Endothelial cell of umbilical vein (primary cell): ENCODE data around the gene ZNF597. TPM values are rescaled to one million over a fixed set of nuclear protein-coding genes. Genes with fewer than 3 reads are reported as not detected.

Experiments
- BruUV-seq: library from RNA; stranded (reverse); fragments of 400-500 nt; replicated peaks from 2 replicates; lab custom pipeline; 2021; lab: Mats Ljungman, UMichigan
- CTCF ChIA-PET: fragments of 300-600, 350-600 bp; sonication (Branson Sonifier 250); formaldehyde crosslinking; loops from one replicate; lab custom pipeline; 2021; ENCODE audit warnings: antibody characterized with exemption, inconsistent platforms; lab: Charles Lee
- POLR2A ChIA-PET: fragments of 300-600, 350-600 bp; sonication (Branson Sonifier 250); formaldehyde crosslinking; loops from one replicate; lab custom pipeline; 2021; ENCODE audit warnings: antibody characterized with exemption, inconsistent platforms; lab: Charles Lee
- DNase-seq: peaks from one replicate; pipeline ENCODE4 v3.0.0-alpha.2; 2011; ENCODE audit warnings: low read depth, low spot score
- FAIRE-seq: peaks from 2 replicates; lab custom pipeline; 2011; peaks lifted over from hg19 to GRCh38; lab: Jason Lieb, UNC
- H2AFZ ChIP-seq: 2 replicates; pipeline ENCODE4 v1.6.0; 2012; ENCODE audit warnings: low read depth, low read length, control low read depth, inconsistent platforms
- H3K27ac ChIP-seq: 2 replicates; pipeline ENCODE4 v1.5.1; 2011; ENCODE audit warnings: low read depth, mild to moderate bottlenecking, control low read depth, low read length, moderate library complexity; ENCODE audit not compliant: insufficient read depth
- H3K27me3 ChIP-seq, 2 experiments: 2 replicates each; pipeline versions ENCODE4 v1.6.0 to v1.6.1; 2011; ENCODE audit warnings: low read length in 2 of 2, mixed read lengths in 1 of 2; ENCODE audit not compliant: control insufficient read depth in 2 of 2, insufficient read depth in 2 of 2
- H3K36me3 ChIP-seq, 2 experiments: 2 replicates in 1 of 2; 3 replicates in 1 of 2; pipeline ENCODE4 v1.5.1; 2011; ENCODE audit warnings: low read length in 2 of 2, mild to moderate bottlenecking in 1 of 2, moderate library complexity in 1 of 2; ENCODE audit not compliant: control insufficient read depth in 2 of 2, insufficient read depth in 2 of 2; ENCODE audit errors: extremely low read depth in 1 of 2
- H3K4me1 ChIP-seq: 3 replicates; pipeline ENCODE4 v1.5.1; 2011; ENCODE audit warnings: mild to moderate bottlenecking, low read length; ENCODE audit not compliant: control insufficient read depth, insufficient read depth; ENCODE audit errors: extremely low read depth
- H3K4me2 ChIP-seq: 2 replicates; pipeline ENCODE4 v1.6.1; 2011; ENCODE audit warnings: low read length, control low read depth, mixed read lengths; ENCODE audit not compliant: insufficient read depth
- H3K4me3 ChIP-seq, 3 experiments: fragments of 200-600 bp in 1 of 3; sonication (generic), shearing (Covaris generic) in 1 of 3; replicated peaks in 1 of 3; 2 replicates each; pipeline ENCODE4 v1.5.1; 2011 to 2016; ENCODE audit warnings: control low read depth in 3 of 3, low read length in 3 of 3, mild to moderate bottlenecking in 2 of 3, inconsistent platforms in 1 of 3, low read depth in 1 of 3, moderate library complexity in 1 of 3; ENCODE audit not compliant: insufficient read depth in 1 of 3
- H3K79me2 ChIP-seq: 2 replicates; pipeline ENCODE4 v1.6.0; 2012; ENCODE audit warnings: low read length, inconsistent platforms; ENCODE audit not compliant: control insufficient read depth, insufficient read depth
- H3K9ac ChIP-seq: replicated peaks from 2 replicates; pipeline ENCODE3; 2011; ENCODE audit warnings: low read length, control low read depth; ENCODE audit not compliant: insufficient read depth; ENCODE audit errors: extremely low read depth
- H3K9me1 ChIP-seq: replicated peaks from 3 replicates; pipeline ENCODE4 v1.6.0; 2011; ENCODE audit warnings: mild to moderate bottlenecking, low read length; ENCODE audit not compliant: control insufficient read depth, insufficient read depth; ENCODE audit errors: extremely low read depth
- H3K9me3 ChIP-seq: replicated peaks from 2 replicates; pipeline ENCODE4 v1.5.1; 2012; ENCODE audit warnings: low read length, inconsistent platforms; ENCODE audit not compliant: control insufficient read depth, insufficient read depth
- H4K20me1 ChIP-seq: replicated peaks from 2 replicates; pipeline ENCODE3; 2011; ENCODE audit warnings: mild to moderate bottlenecking, low read length; ENCODE audit not compliant: control insufficient read depth, insufficient read depth; ENCODE audit errors: extremely low read depth
- MYC ChIP-seq: IDR thresholded peaks from one replicate; pipeline ENCODE4 v1.6.1; 2011; ENCODE audit warnings: mild to moderate bottlenecking, low read depth, low read length
- POLR2A ChIP-seq: IDR thresholded peaks from 2 replicates; pipeline ENCODE4 v1.6.1; 2012; ENCODE audit warnings: low read depth, mild to moderate bottlenecking, control low read depth, low read length
- dilution Hi-C: fragments of 300-500 bp; cut with MboI; formaldehyde crosslinking; loops from one replicate; pipeline ENCODE4 v1.15.0; 2019; ENCODE audit warnings: low sequenced_read_pairs; ENCODE audit not compliant: extremely low pct_ligation_motif_present
- intact Hi-C: fragments of 100-400 bp; cut with micrococcal nuclease; formaldehyde crosslinking; loops from one replicate; pipeline ENCODE4 v1.10.0; 2022
- microRNA-seq: library from miRNA; unstranded; fragments of <30 nt; microRNA quantifications from one replicate; pipeline ENCODE4 v1.2.0, GENCODE V29; 2021; ENCODE audit warnings: borderline number of aligned reads, borderline replicate concordance
- polyA plus RNA-seq, 4 experiments: library from polyadenylated mRNA; depleted of rRNA in 3 of 4; stranded (reverse) in 3 of 4; unstranded in 1 of 4; fragments of >200 nt; gene quantifications; 2 replicates each; pipeline versions ENCODE4 v1.2.1 to v1.2.3, GENCODE V29; 2011 to 2012; ENCODE audit warnings: missing spikeins in 1 of 4
- small RNA-seq: library from RNA; depleted of rRNA; stranded (forward); fragments of <200 nt; gene quantifications from one replicate; pipeline ENCODE3, GENCODE V24; 2012; ENCODE audit warnings: low replicate concordance, low read depth; ENCODE audit not compliant: insufficient read depth, insufficient read length
- total RNA-seq: library from RNA; stranded (reverse); gene quantifications from 2 replicates; pipeline ENCODE4 v1.2.3, GENCODE V29; 2021

ZNF597 gene
- total and polyA plus RNA-seq, 2 donors (not counting 3 experiments of a cell fraction or from before 2014, with no cell fraction given), result 0.75 to 1.4 TPM

DNA sequence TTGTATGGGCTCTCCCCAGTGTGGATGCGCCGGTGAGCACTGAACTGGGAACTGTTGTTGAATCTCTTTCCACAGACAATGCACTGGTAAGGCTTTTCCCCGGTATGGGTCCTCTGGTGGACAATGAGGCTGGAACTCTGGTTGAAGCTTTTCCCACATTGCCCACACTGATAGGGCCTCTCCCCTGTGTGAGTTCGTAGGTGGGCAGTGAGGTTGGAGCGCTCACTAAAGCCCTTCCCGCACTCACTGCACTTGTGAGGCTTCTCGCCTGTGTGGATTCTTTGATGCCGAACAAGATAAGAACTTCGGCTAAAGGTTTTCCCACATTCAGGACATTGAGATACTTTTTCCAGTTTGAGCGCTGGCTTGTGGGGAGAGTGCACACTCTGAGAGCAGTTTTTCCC lies 60.3 kb downstream of the ZNF597 start:
- Histone ChIP-seq H3K9ac (no peak overlapping the region), H3K79me2 (peaks cover 2% of the 10 kb centered on the region), H3K9me1 (no peaks in the 10 kb centered on the region), H4K20me1 (no peaks in the 10 kb centered on the region), H3K9me3 (peaks cover 28% of the 10 kb centered on the region), H3K27me3 (no peaks in the 10 kb centered on the region), H3K36me3 (peaks cover 7 to 21% of the 10 kb centered on the region in 2 experiments), H3K27ac (no peak overlapping the region), H2AFZ (no peak overlapping the region), H3K4me1 (no peaks in the 10 kb centered on the region), H3K4me2 (no peak overlapping the region), H3K4me3 (no peak overlapping the region)
- no peak for FAIRE-seq
- BruUV-seq, result no TSS peak
- no peak for DNase-seq
- ChIA-PET CTCF (interaction anchor here (1.7 kb wide), 1 partner anchor 18 kb away, joined by 4 read pairs; the partner anchor contains the start of genes ZNF174 and ZSCAN32), POLR2A (no interaction called here)
- dilution Hi-C loops, result no loop called here
- no peak for TF ChIP-seq POLR2A
- TF ChIP-seq MYC, result no peak
- intact Hi-C loops, result no loop called here

Small RNA genes within 50 kb of the gene (microRNA-seq; reads per million reads assigned to microRNA genes)
- gene MIR6126, result not detected

Small RNA genes within 50 kb of the gene (small RNA-seq; reads per million reads assigned to genes)
- not detected for gene MIR6126

Other genes starting within 250 kb of the ZNF597 start
- gene ZNF200, start 208.3 kb downstream of the ZNF597 start, total RNA-seq, result 9.1 and 10.0 TPM in 2 replicates
- 2.8 and 3.4 TPM in 2 replicates for gene ZNF200, start 208.3 kb downstream of the ZNF597 start, polyA plus RNA-seq
- not detected in 2 replicates for gene MEFV, start 186.9 kb downstream of the ZNF597 start, total RNA-seq
- not detected in 2 replicates for gene MEFV, start 186.9 kb downstream of the ZNF597 start, polyA plus RNA-seq
- 20.8 and 22.7 TPM in 2 replicates for gene ZNF263, start 160.0 kb downstream of the ZNF597 start, total RNA-seq
- gene ZNF263, start 160.0 kb downstream of the ZNF597 start, polyA plus RNA-seq, result 10.9 TPM in 2 replicates
- 3.3 and 3.5 TPM in 2 replicates for gene TIGD7, start 138.1 kb downstream of the ZNF597 start, total RNA-seq
- gene TIGD7, start 138.1 kb downstream of the ZNF597 start, polyA plus RNA-seq, result 1.1 TPM in 2 replicates
- gene ZNF75A, start 138.0 kb downstream of the ZNF597 start, total RNA-seq, result 28.0 and 28.4 TPM in 2 replicates
- 6.4 and 8.3 TPM in 2 replicates for gene ZNF75A, start 138.0 kb downstream of the ZNF597 start, polyA plus RNA-seq
- gene OR2C1, start 87.6 kb downstream of the ZNF597 start, total RNA-seq, result not detected in 2 replicates
- not detected in 2 replicates for gene OR2C1, start 87.6 kb downstream of the ZNF597 start, polyA plus RNA-seq
- gene ZSCAN32, start 42.5 kb downstream of the ZNF597 start, total RNA-seq, result 10.9 and 13.1 TPM in 2 replicates
- gene ZSCAN32, start 42.5 kb downstream of the ZNF597 start, polyA plus RNA-seq, result 8.0 and 9.2 TPM in 2 replicates
- gene ZNF174, start 42.3 kb downstream of the ZNF597 start, total RNA-seq, result 7.4 and 9.1 TPM in 2 replicates
- gene ZNF174, start 42.3 kb downstream of the ZNF597 start, polyA plus RNA-seq, result 7.1 and 7.5 TPM in 2 replicates
- gene NAA60, start 176 bp upstream of the ZNF597 start, total RNA-seq, result 42.9 and 45.7 TPM in 2 replicates
- gene NAA60, start 176 bp upstream of the ZNF597 start, polyA plus RNA-seq, result 22.1 and 24.0 TPM in 2 replicates
- not detected in 2 replicates for gene C16orf90, start 52.0 kb upstream of the ZNF597 start, total RNA-seq
- gene C16orf90, start 52.0 kb upstream of the ZNF597 start, polyA plus RNA-seq, result not detected in 2 replicates
- 16.5 and 17.2 TPM in 2 replicates for gene CLUAP1, start 57.5 kb upstream of the ZNF597 start, total RNA-seq
- gene CLUAP1, start 57.5 kb upstream of the ZNF597 start, polyA plus RNA-seq, result 3.5 and 5.8 TPM in 2 replicates
- gene NLRC3, start 133.9 kb upstream of the ZNF597 start, total RNA-seq, result 3.4 and 8.2 TPM in 2 replicates
- 0.84 and 0.96 TPM in 2 replicates for gene NLRC3, start 133.9 kb upstream of the ZNF597 start, polyA plus RNA-seq
- gene SLX4, start 168.1 kb upstream of the ZNF597 start, total RNA-seq, result 8.9 and 9.3 TPM in 2 replicates
- 2.8 and 2.9 TPM in 2 replicates for gene SLX4, start 168.1 kb upstream of the ZNF597 start, polyA plus RNA-seq
- gene DNASE1, start 211.2 kb upstream of the ZNF597 start, total RNA-seq, result 12.2 and 13.5 TPM in 2 replicates
- 11.1 and 16.2 TPM in 2 replicates for gene DNASE1, start 211.2 kb upstream of the ZNF597 start, polyA plus RNA-seq